ENCODE measurements around the gene THOC6. TPM values are rescaled to one million over a fixed set of nuclear protein-coding genes. Genes with fewer than 3 reads are reported as not detected.

THOC6 gene
- total RNA-seq, 5 donors from 2014 or later (not counting 1 experiment from before 2014, with no cell fraction given): 23.7 to 32.8 (median 31.7) TPM

- Mint-ChIP-seq H3K4me1 (peaks cover 19 to 36% (median 29%) of the 10 kb centered on the region in 3 donors), H3K27me3 (peaks cover 35 to 39% of the 10 kb centered on the region in 2 donors), H3K36me3 (peaks cover 9% of the 10 kb centered on the region), H3K27ac (no peak overlapping the region), H3K9me3 (no peaks in the 10 kb centered on the region), H3K4me3 (peak overlapping the region; percentile 44 to 74 (median 62))
- peak; percentile 23 to 51 (median 37) for ATAC-seq (replicated peaks in 1 of 4)
- peak in 5 of 35 experiments; percentile 30 to 59 (median 35) for DNase-seq
- Histone ChIP-seq H3K9me3 (no peaks in the 10 kb centered on the region), H3K27me3 (replicated peaks in 1 of 2; ENCODE audit: control insufficient read depth in 2 of 2, extremely low read depth in 1 of 2, insufficient read depth in 2 of 2, low read length in 1 of 2) (peaks cover 7 to 61% of the 10 kb centered on the region in 2 experiments), H3K27ac (ENCODE audit: low read length) (no peak overlapping the region), H3K4me1 (ENCODE audit: control insufficient read depth in 1 of 2, extremely low read depth in 1 of 2, insufficient read depth in 2 of 2, low read length in 2 of 2) (peaks cover 3 to 38% of the 10 kb centered on the region in 2 experiments), H3K36me3 (ENCODE audit: control insufficient read depth in 2 of 2, extremely low read depth in 1 of 2, insufficient read depth in 1 of 2, low read length in 1 of 2) (peaks cover 15 to 26% of the 10 kb centered on the region in 2 donors), H3K4me3 (ENCODE audit: control insufficient read depth in 1 of 2, extremely low read depth in 1 of 2, low read length in 1 of 2) (peak overlapping the region in 1 of 2 donors; percentile 35)
- ChIA-PET CTCF (interaction anchor here in 1 of 2 donors (0.6 to 1.1 kb wide), 2 partner anchors 25 to 26 kb away, joined by 3 to 6 read pairs; no protein-coding TSS in a partner anchor), POLR2A (interaction anchor here in 1 of 2 donors (0.6 kb wide), 1 partner anchor 77 kb away, joined by 3 read pairs; no protein-coding TSS in a partner anchor)
- 7% methylated on average over 54 of the region's 59 CpGs for WGBS (ENCODE audit: insufficient coverage)
Observed at GRCh38 chr16:3029491-3030221, 5.8 kb downstream of the THOC6 start.

- Mint-ChIP-seq H3K4me3 (peak overlapping the region; percentile 44 to 74 (median 62)), H3K27me3 (peaks cover 40 to 48% of the 10 kb centered on the region in 2 donors), H3K27ac (no peak overlapping the region), H3K9me3 (no peaks in the 10 kb centered on the region), H3K36me3 (peaks cover 9% of the 10 kb centered on the region), H3K4me1 (peaks cover 19 to 40% (median 28%) of the 10 kb centered on the region in 3 donors)
- ChIA-PET POLR2A (interaction anchor here in 1 of 2 donors (0.6 kb wide), 1 partner anchor 1841 kb away, joined by 3 read pairs; no protein-coding TSS in a partner anchor), CTCF (interaction anchor here (1.0 to 2.0 kb wide), 3 partner anchors 23 to 100 kb away, joined by 3 to 28 read pairs (median 3); no protein-coding TSS in a partner anchor)
- Histone ChIP-seq H3K9me3 (no peaks in the 10 kb centered on the region), H3K27me3 (replicated peaks in 1 of 2; ENCODE audit: control insufficient read depth in 2 of 2, extremely low read depth in 1 of 2, insufficient read depth in 2 of 2, low read length in 1 of 2) (peaks cover 7 to 69% of the 10 kb centered on the region in 2 experiments), H3K4me3 (ENCODE audit: control insufficient read depth in 1 of 2, extremely low read depth in 1 of 2, low read length in 1 of 2) (no peak overlapping the region), H3K27ac (ENCODE audit: low read length) (no peak overlapping the region), H3K4me1 (ENCODE audit: control insufficient read depth in 1 of 2, extremely low read depth in 1 of 2, insufficient read depth in 2 of 2, low read length in 2 of 2) (peaks cover 3 to 32% of the 10 kb centered on the region in 2 experiments), H3K36me3 (ENCODE audit: control insufficient read depth in 2 of 2, extremely low read depth in 1 of 2, insufficient read depth in 1 of 2, low read length in 1 of 2) (peaks cover 15 to 22% of the 10 kb centered on the region in 2 donors)
- 81% methylated on average over 29 of the region's 33 CpGs for WGBS (ENCODE audit: insufficient coverage)
- DNase-seq: no peak
- no peak for ATAC-seq (replicated peaks in 1 of 4)
Observed at GRCh38 chr16:3030222-3031212, 6.7 kb downstream of the THOC6 start.

GRCh38 chr16:3032624-3033023 is 8.8 kb downstream of the THOC6 start:
- Histone ChIP-seq H3K27ac (ENCODE audit: low read length) (no peak overlapping the region), H3K9me3 (no peaks in the 10 kb centered on the region), H3K27me3 (replicated peaks in 1 of 2; ENCODE audit: control insufficient read depth in 2 of 2, extremely low read depth in 1 of 2, insufficient read depth in 2 of 2, low read length in 1 of 2) (peaks cover 7 to 89% of the 10 kb centered on the region in 2 experiments), H3K4me1 (ENCODE audit: control insufficient read depth in 1 of 2, extremely low read depth in 1 of 2, insufficient read depth in 2 of 2, low read length in 2 of 2) (peaks cover 3 to 45% of the 10 kb centered on the region in 2 experiments), H3K4me3 (ENCODE audit: control insufficient read depth in 1 of 2, extremely low read depth in 1 of 2, low read length in 1 of 2) (no peak overlapping the region), H3K36me3 (ENCODE audit: control insufficient read depth in 2 of 2, extremely low read depth in 1 of 2, insufficient read depth in 1 of 2, low read length in 1 of 2) (peaks cover 0 to under 1% of the 10 kb centered on the region in 2 donors)
- ChIA-PET CTCF (interaction anchor here (0.7 to 1.3 kb wide), 3 partner anchors 12 to 225 kb away, joined by 3 to 7 read pairs (median 5); partner anchors contain the start of gene TNFRSF12A (in 1 of the 2)), POLR2A (interaction anchor here in 1 of 2 donors (0.6 kb wide), 1 partner anchor 45 kb away, joined by 3 read pairs; no protein-coding TSS in a partner anchor)
- no peaks in the 10 kb centered on the region for H3K36me3 Mint-ChIP-seq
- peak overlapping the region in 1 of 2 donors; percentile 55 for H3K27ac Mint-ChIP-seq
- H3K4me1 Mint-ChIP-seq: peaks cover 25 to 44% (median 35%) of the 10 kb centered on the region in 3 donors
- no peak overlapping the region for H3K4me3 Mint-ChIP-seq
- 36% methylated on average over 5 of the region's 7 CpGs for WGBS (ENCODE audit: insufficient coverage)
- DNase-seq (no peak), ATAC-seq (replicated peaks in 1 of 4) (no peak)
- no peaks in the 10 kb centered on the region for H3K9me3 Mint-ChIP-seq
- H3K27me3 Mint-ChIP-seq: peaks cover 51 to 60% of the 10 kb centered on the region in 2 donors

- 33% methylated on average over 18 of the region's 19 CpGs for WGBS (ENCODE audit: insufficient coverage)
- peaks cover 10 to 98% of the 10 kb centered on the region in 2 experiments for H3K27me3 ChIP-seq (replicated peaks in 1 of 2; ENCODE audit: control insufficient read depth in 2 of 2, extremely low read depth in 1 of 2, insufficient read depth in 2 of 2, low read length in 1 of 2)
- no peaks in the 10 kb centered on the region for H3K36me3 ChIP-seq (ENCODE audit: control insufficient read depth in 2 of 2, extremely low read depth in 1 of 2, insufficient read depth in 1 of 2, low read length in 1 of 2)
- H3K4me3 Mint-ChIP-seq: peak overlapping the region in 1 of 3 donors; percentile 35
- no peak overlapping the region for H3K27ac ChIP-seq (ENCODE audit: low read length)
- ATAC-seq (replicated peaks in 1 of 4) (no peak), DNase-seq (no peak)
- H3K27ac Mint-ChIP-seq: peak overlapping the region in 1 of 2 donors; percentile 43
- ChIA-PET POLR2A (interaction anchor here (0.6 kb wide), 2 partner anchors 10 to 112 kb away, joined by 5 to 8 read pairs; no protein-coding TSS in a partner anchor), CTCF (interaction anchor here in 1 of 2 donors (0.6 to 1.0 kb wide), 2 partner anchors 8 to 9 kb away, joined by 4 to 5 read pairs; no protein-coding TSS in a partner anchor)
- peaks cover 52 to 76% of the 10 kb centered on the region in 2 donors for H3K27me3 Mint-ChIP-seq
- peaks cover 8 to 19% (median 19%) of the 10 kb centered on the region in 3 donors for H3K4me1 Mint-ChIP-seq
- no peaks in the 10 kb centered on the region for H3K9me3 Mint-ChIP-seq
- H3K9me3 ChIP-seq: no peaks in the 10 kb centered on the region
- H3K36me3 Mint-ChIP-seq: no peaks in the 10 kb centered on the region
- peaks cover 0 to 19% of the 10 kb centered on the region in 2 experiments for H3K4me1 ChIP-seq (ENCODE audit: control insufficient read depth in 1 of 2, extremely low read depth in 1 of 2, insufficient read depth in 2 of 2, low read length in 2 of 2)
- no peak overlapping the region for H3K4me3 ChIP-seq (ENCODE audit: control insufficient read depth in 1 of 2, extremely low read depth in 1 of 2, low read length in 1 of 2)
Observed at GRCh38 chr16:3035289-3035971, 11.6 kb downstream of the THOC6 start.

- DNase-seq (no peak), ATAC-seq (replicated peaks in 1 of 4) (peak in 2 of 4 experiments; percentile 17 to 30)
- peak overlapping the region in 1 of 3 donors; percentile 35 for H3K4me3 Mint-ChIP-seq
- H3K27ac ChIP-seq (ENCODE audit: low read length): no peak overlapping the region
- H3K27me3 ChIP-seq (replicated peaks in 1 of 2; ENCODE audit: control insufficient read depth in 2 of 2, extremely low read depth in 1 of 2, insufficient read depth in 2 of 2, low read length in 1 of 2): peaks cover 10 to 95% of the 10 kb centered on the region in 2 experiments
- CTCF ChIA-PET: interaction anchor here in 1 of 2 donors (0.6 to 1.0 kb wide), 2 partner anchors 8 kb away, joined by 4 to 5 read pairs; no protein-coding TSS in a partner anchor
- 6% methylated on average over 29 of the region's 40 CpGs for WGBS (ENCODE audit: insufficient coverage)
- peak overlapping the region in 1 of 2 donors; percentile 10 for H3K4me3 ChIP-seq (ENCODE audit: control insufficient read depth in 1 of 2, extremely low read depth in 1 of 2, low read length in 1 of 2)
- H3K9me3 ChIP-seq: no peaks in the 10 kb centered on the region
- peaks cover 0 to 18% of the 10 kb centered on the region in 2 experiments for H3K4me1 ChIP-seq (ENCODE audit: control insufficient read depth in 1 of 2, extremely low read depth in 1 of 2, insufficient read depth in 2 of 2, low read length in 2 of 2)
- peak overlapping the region in 1 of 2 donors; percentile 43 for H3K27ac Mint-ChIP-seq
- H3K9me3 Mint-ChIP-seq: no peaks in the 10 kb centered on the region
- peaks cover 8 to 19% (median 17%) of the 10 kb centered on the region in 3 donors for H3K4me1 Mint-ChIP-seq
- POLR2A ChIA-PET: interaction anchor here (0.6 kb wide), 2 partner anchors 10 to 111 kb away, joined by 5 to 8 read pairs; no protein-coding TSS in a partner anchor
- H3K36me3 ChIP-seq (ENCODE audit: control insufficient read depth in 2 of 2, extremely low read depth in 1 of 2, insufficient read depth in 1 of 2, low read length in 1 of 2): no peaks in the 10 kb centered on the region
- H3K36me3 Mint-ChIP-seq: no peaks in the 10 kb centered on the region
- H3K27me3 Mint-ChIP-seq: peaks cover 53 to 80% of the 10 kb centered on the region in 2 donors
Observed at GRCh38 chr16:3035972-3036725, 12.3 kb downstream of the THOC6 start.
